AG04449 (cell line): Measurements from ENCODE around the gene DYNC2I2.

Source experiments
- CTCF ChIA-PET: fragments of 350-600 bp; formaldehyde crosslinking; extraction: SDS; loops from one replicate; lab custom pipeline; 2021; ENCODE audit warnings: antibody characterized with exemption; lab: Yijun Ruan, JAX
- POLR2A ChIA-PET: fragments of 400-600, 350-600 bp; formaldehyde crosslinking; extraction: SDS; loops from one replicate; lab custom pipeline; 2020; ENCODE audit warnings: antibody characterized with exemption, inconsistent platforms; lab: Yijun Ruan, JAX
- DNase-seq: peaks from one replicate; pipeline ENCODE4 v3.0.0-alpha.2; 2010; ENCODE audit warnings: low read depth, low spot score
- H3K4me3 ChIP-seq: 2 replicates; pipeline ENCODE4 v1.5.1; 2011; ENCODE audit warnings: low read depth, mild to moderate bottlenecking, control low read depth, low read length
- TF ChIP-seq, protein P1 (sequence below): IDR thresholded peaks from one replicate; pipeline ENCODE4 v1.5.1; 2011; ENCODE audit warnings: mild to moderate bottlenecking, moderate library complexity, low read length, control low read depth, inconsistent platforms; ENCODE audit not compliant: insufficient read depth; ENCODE audit errors: missing control alignments

DYNC2I2 gene

DNA sequence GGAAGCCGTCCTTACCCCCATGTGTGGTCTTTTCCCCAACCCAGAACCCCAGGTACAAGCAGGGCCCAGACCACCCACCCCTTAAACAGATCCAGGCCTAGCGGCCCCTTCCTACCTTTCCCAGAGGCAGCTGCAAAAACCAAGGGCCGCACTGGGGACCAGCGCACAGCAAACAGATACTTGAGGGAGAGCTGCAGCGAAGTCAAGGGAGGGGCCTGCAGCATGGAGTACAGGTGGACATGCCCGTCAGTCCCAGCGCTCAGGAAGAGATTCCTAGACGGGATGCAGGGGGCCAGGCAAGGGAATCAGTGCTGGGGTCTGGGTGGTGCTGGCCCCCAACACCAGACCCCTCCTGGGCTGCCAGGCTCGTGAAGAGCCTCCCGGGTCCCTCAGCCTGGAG is 22.5 kb downstream of the DYNC2I2 start:
- POLR2A ChIA-PET, result interaction anchor here (1.6 kb wide), 1 partner anchor 50 kb away, joined by 3 read pairs; no protein-coding TSS in a partner anchor
- DNase-seq, result no peak
- CTCF ChIA-PET, result interaction anchor here (0.7 to 4.3 kb wide), 14 partner anchors 10 to 185 kb away, joined by 3 to 53 read pairs (median 5); partner anchors contain the start of genes ENDOG, PKN3 and ZER1
- no peak overlapping the region for H3K4me3 ChIP-seq
- TF ChIP-seq, protein P1, sequence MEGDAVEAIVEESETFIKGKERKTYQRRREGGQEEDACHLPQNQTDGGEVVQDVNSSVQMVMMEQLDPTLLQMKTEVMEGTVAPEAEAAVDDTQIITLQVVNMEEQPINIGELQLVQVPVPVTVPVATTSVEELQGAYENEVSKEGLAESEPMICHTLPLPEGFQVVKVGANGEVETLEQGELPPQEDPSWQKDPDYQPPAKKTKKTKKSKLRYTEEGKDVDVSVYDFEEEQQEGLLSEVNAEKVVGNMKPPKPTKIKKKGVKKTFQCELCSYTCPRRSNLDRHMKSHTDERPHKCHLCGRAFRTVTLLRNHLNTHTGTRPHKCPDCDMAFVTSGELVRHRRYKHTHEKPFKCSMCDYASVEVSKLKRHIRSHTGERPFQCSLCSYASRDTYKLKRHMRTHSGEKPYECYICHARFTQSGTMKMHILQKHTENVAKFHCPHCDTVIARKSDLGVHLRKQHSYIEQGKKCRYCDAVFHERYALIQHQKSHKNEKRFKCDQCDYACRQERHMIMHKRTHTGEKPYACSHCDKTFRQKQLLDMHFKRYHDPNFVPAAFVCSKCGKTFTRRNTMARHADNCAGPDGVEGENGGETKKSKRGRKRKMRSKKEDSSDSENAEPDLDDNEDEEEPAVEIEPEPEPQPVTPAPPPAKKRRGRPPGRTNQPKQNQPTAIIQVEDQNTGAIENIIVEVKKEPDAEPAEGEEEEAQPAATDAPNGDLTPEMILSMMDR, result no peak

DNA sequence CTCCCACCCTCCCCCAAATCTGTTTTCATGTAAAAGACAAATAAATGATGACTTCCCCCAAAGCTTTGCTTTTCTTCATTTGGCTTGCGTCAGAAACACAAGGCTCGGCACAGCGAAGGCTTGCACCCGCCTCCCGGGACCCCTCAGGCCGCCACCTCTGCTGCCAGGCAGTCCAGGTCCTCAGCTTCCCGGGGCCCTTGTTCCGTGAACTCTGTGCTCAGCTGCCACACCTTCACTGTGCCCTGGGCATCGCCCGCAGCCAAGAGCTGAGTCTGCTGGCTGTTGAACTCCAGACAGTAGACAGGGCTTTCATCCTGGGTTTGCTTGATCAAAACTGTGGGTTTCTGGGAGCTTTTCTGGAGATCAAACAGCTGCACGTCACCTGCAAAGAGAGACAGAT is 23.0 kb downstream of the DYNC2I2 start:
- no peak overlapping the region for H3K4me3 ChIP-seq
- TF ChIP-seq, protein P1, result no peak
- ChIA-PET CTCF (interaction anchor here (1.0 to 4.3 kb wide), 11 partner anchors 10 to 295 kb away, joined by 3 to 53 read pairs (median 5); partner anchors contain the start of genes ENDOG, PKN3 and ZER1), POLR2A (interaction anchor here (1.6 kb wide), 1 partner anchor 51 kb away, joined by 3 read pairs; no protein-coding TSS in a partner anchor)
- DNase-seq, result no peak

DNA sequence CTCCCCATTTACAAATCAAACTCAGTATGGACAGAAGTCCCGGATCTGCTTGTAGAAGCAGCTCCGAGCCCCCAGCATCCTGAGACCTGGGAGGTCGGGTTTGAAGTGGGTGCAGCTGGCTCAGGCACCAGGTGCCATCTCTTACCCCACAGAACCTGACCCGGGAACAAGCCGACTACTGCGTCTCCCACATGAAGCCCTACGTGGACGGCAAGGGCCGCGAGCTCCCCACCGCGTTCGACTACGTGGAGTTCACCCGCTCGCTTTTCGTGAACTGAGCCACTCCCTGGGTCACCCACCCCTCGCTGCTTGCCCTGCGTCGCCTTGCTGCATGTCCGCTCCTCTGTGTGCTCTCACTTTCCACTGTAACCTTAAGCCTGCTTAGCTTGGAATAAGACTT is 23.6 kb downstream of the DYNC2I2 start:
- TF ChIP-seq, protein P1, result no peak
- H3K4me3 ChIP-seq, result no peak overlapping the region
- DNase-seq, result no peak
- POLR2A ChIA-PET, result interaction anchor here (1.1 to 1.6 kb wide), 2 partner anchors 11 to 52 kb away, joined by 3 read pairs; no protein-coding TSS in a partner anchor
- CTCF ChIA-PET, result interaction anchor here (1.1 to 4.3 kb wide), 8 partner anchors 9 to 295 kb away, joined by 5 to 53 read pairs (median 5); partner anchors contain the start of genes ENDOG, PKN3 and ZER1

DNA sequence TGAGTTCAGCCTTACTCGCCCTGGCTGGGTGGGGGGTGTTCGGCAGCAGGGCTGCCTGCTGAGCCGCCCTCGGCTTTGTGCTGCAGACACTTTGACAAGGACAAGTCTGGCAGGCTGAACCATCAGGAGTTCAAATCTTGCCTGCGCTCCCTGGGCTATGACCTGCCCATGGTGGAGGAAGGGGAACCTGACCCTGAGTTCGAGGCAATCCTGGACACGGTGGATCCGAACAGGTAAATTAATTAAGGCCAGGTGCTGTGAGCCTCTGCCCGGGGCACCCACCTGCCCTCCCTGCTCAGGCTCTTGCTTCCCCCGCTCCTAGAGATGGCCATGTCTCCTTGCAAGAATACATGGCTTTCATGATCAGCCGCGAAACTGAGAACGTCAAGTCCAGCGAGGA is 24.2 kb downstream of the DYNC2I2 start:
- TF ChIP-seq, protein P1, result no peak
- POLR2A ChIA-PET, result interaction anchor here (1.1 kb wide), 1 partner anchor 11 kb away, joined by 3 read pairs; no protein-coding TSS in a partner anchor
- CTCF ChIA-PET, result interaction anchor here (1.4 to 4.3 kb wide), 4 partner anchors 8 to 186 kb away, joined by 5 to 53 read pairs (median 6); partner anchors contain the start of genes ENDOG and PKN3
- DNase-seq, result no peak
- H3K4me3 ChIP-seq, result no peak overlapping the region

DNA sequence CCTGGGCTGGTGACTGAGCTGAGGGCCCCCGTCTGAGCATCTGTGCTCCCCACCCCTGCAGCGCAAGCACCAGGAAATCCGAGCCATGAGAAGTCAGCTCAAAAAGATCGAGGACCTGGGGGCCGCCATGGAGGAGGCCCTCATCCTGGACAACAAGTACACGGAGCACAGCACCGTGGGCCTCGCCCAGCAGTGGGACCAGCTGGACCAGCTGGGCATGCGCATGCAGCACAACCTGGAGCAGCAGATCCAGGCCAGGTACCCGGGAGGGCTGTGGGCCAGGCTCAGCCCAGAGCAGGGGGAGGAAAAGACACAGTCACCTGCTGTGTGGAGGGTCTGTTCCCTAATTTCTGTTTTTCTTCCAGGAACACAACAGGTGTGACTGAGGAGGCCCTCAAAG is 24.6 kb downstream of the DYNC2I2 start:
- POLR2A ChIA-PET, result interaction anchor here (1.0 to 1.1 kb wide), 2 partner anchors 10 to 80 kb away, joined by 3 read pairs; partner anchors contain the start of gene SPTAN1
- H3K4me3 ChIP-seq, result no peak overlapping the region
- TF ChIP-seq, protein P1, result no peak
- DNase-seq, result no peak
- CTCF ChIA-PET, result interaction anchor here (1.7 to 4.3 kb wide), 2 partner anchors 8 to 59 kb away, joined by 5 to 53 read pairs; no protein-coding TSS in a partner anchor

DNA sequence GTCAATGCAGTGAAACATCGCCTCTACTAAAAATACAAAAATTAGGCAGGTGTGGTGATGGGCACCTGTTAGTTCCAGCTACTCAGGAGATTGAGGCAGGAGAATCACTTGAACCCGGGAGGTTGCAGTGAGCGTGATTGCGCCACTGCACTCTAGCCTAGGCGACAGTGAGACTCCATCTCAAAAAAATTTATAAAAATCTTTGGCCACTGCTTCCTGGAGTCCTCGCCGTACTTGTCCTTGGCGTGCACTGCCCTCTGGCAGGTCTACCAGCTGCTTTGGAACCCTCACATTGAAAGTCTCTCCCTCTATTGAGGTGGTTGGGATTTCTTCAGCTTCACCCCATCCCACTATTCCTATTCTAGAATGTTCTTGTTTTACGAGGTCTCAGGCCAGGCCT is 25.0 kb downstream of the DYNC2I2 start:
- ChIA-PET POLR2A (interaction anchor here (1.0 kb wide), 1 partner anchor 79 kb away, joined by 3 read pairs; the partner anchor contains the start of gene SPTAN1), CTCF (no interaction called here)
- DNase-seq, result no peak
- no peak overlapping the region for H3K4me3 ChIP-seq
- TF ChIP-seq, protein P1, result no peak
